RWPE2 (cell line): Measurements from ENCODE around the gene DGKZ.

ENCODE experiments used
- ATAC-seq: fragments of 200-7000 bp; cut with Tn5 transposase; 3 replicates; pipeline ENCODE4 v1.9.1; 2021; ENCODE audit warnings: low read depth
- DNase-seq: peaks from one replicate; pipeline ENCODE4 v3.0.0-alpha.2; 2020; ENCODE audit warnings: low spot score
- H3K27ac ChIP-seq: fragments of 450-650 bp; 2 replicates; pipeline ENCODE4 v1.5.1; 2017; ENCODE audit warnings: mild to moderate bottlenecking; ENCODE audit not compliant: poor library complexity, severe bottlenecking
- H3K27me3 ChIP-seq: fragments of 250-450 bp; sonication (Bioruptor Pico); 2 replicates; pipeline ENCODE4 v1.5.1; 2021; ENCODE audit warnings: mild to moderate bottlenecking, moderate library complexity; ENCODE audit not compliant: insufficient read depth, poor library complexity, severe bottlenecking
- H3K36me3 ChIP-seq: fragments of 250-450 bp; sonication (Bioruptor Pico); 2 replicates; pipeline ENCODE4 v1.5.1; 2020; ENCODE audit warnings: low read depth, mild to moderate bottlenecking, moderate library complexity
- H3K4me1 ChIP-seq: fragments of 250-450 bp; sonication (Bioruptor Pico); 2 replicates; pipeline ENCODE4 v1.5.1; 2021; ENCODE audit warnings: mild to moderate bottlenecking, moderate library complexity; ENCODE audit not compliant: insufficient read depth, poor library complexity, severe bottlenecking
- H3K4me3 ChIP-seq: fragments of 250-450 bp; sonication (Bioruptor Pico); 2 replicates; pipeline ENCODE4 v1.5.1; 2021; ENCODE audit warnings: mild to moderate bottlenecking, moderate library complexity; ENCODE audit not compliant: severe bottlenecking
- H3K9me3 ChIP-seq: fragments of 250-450 bp; sonication (Bioruptor Pico); 2 replicates; pipeline ENCODE4 v1.5.1; 2021; ENCODE audit warnings: mild to moderate bottlenecking, moderate library complexity; ENCODE audit not compliant: severe bottlenecking
- CTCF ChIP-seq: fragments of 450-650 bp; IDR thresholded peaks from one replicate; pipeline ENCODE4 v1.5.1; 2017; ENCODE audit warnings: mild to moderate bottlenecking, moderate library complexity; ENCODE audit not compliant: poor library complexity, severe bottlenecking

Gene DGKZ

GRCh38 chr11:46410021-46410420 is 62.8 kb downstream of the DGKZ start:
- H3K4me1 ChIP-seq, result no peaks in the 10 kb centered on the region
- peaks cover 41% of the 10 kb centered on the region for H3K36me3 ChIP-seq
- DNase-seq (no peak), ATAC-seq (no peak)
- TF ChIP-seq CTCF, result no peak
- no peak overlapping the region for H3K27ac ChIP-seq
- no peaks in the 10 kb centered on the region for H3K9me3 ChIP-seq
- no peak overlapping the region for H3K4me3 ChIP-seq
- H3K27me3 ChIP-seq, result no peaks in the 10 kb centered on the region

- no peaks in the 10 kb centered on the region for H3K9me3 ChIP-seq
- DNase-seq (no peak), ATAC-seq (peak; percentile 52)
- H3K4me3 ChIP-seq, result no peak overlapping the region
- H3K27me3 ChIP-seq, result no peaks in the 10 kb centered on the region
- H3K4me1 ChIP-seq, result no peaks in the 10 kb centered on the region
- no peak overlapping the region for H3K27ac ChIP-seq
- TF ChIP-seq CTCF, result no peak
- H3K36me3 ChIP-seq, result peaks cover 28% of the 10 kb centered on the region
Measured at GRCh38 chr11:46413760-46414465, 66.7 kb downstream of the DGKZ start.

- H3K27me3 ChIP-seq, result no peaks in the 10 kb centered on the region
- no peak for ATAC-seq
- H3K36me3 ChIP-seq, result peaks cover 27% of the 10 kb centered on the region
- no peaks in the 10 kb centered on the region for H3K4me1 ChIP-seq
- DNase-seq, result no peak
- no peak overlapping the region for H3K4me3 ChIP-seq
- H3K27ac ChIP-seq, result no peak overlapping the region
- no peaks in the 10 kb centered on the region for H3K9me3 ChIP-seq
- TF ChIP-seq CTCF, result no peak
Measured at GRCh38 chr11:46414466-46414796, 67.2 kb downstream of the DGKZ start.

- Histone ChIP-seq H3K27ac (no peak overlapping the region), H3K4me1 (no peaks in the 10 kb centered on the region), H3K27me3 (no peaks in the 10 kb centered on the region), H3K4me3 (no peak overlapping the region), H3K36me3 (peaks cover 23% of the 10 kb centered on the region), H3K9me3 (no peaks in the 10 kb centered on the region)
- ATAC-seq (no peak), DNase-seq (no peak)
- TF ChIP-seq CTCF, result no peak
Measured at GRCh38 chr11:46414879-46415278, 67.6 kb downstream of the DGKZ start.

GRCh38 chr11:46417711-46418110 is 70.4 kb downstream of the DGKZ start:
- peaks cover 17% of the 10 kb centered on the region for H3K36me3 ChIP-seq

More at GRCh38 chr11:46417711-46418110, 70.4 kb downstream of the DGKZ start:
- H3K4me3 ChIP-seq, result no peak overlapping the region
- no peak for ATAC-seq
- no peaks in the 10 kb centered on the region for H3K4me1 ChIP-seq
- no peak for TF ChIP-seq CTCF
- no peak for DNase-seq
- H3K27me3 ChIP-seq, result no peaks in the 10 kb centered on the region
- no peak overlapping the region for H3K27ac ChIP-seq
- H3K9me3 ChIP-seq, result no peaks in the 10 kb centered on the region
